ENCODE results near the gene VCL.

GRCh38 chr10:73971636-73972354 is 26.1 kb upstream of the VCL start:
- TF ChIP-seq CTCF (IDR thresholded peaks at IDR 0.05) (no peak), POLR2A (IDR thresholded peaks at IDR 0.05) (no peak)
